HG03432 (cell line): ENCODE results near the gene TMEM132D.
"Not testable (repeated sequence)": the region's sequence is repeated elsewhere in the genome, so short reads cannot be mapped to it uniquely, and the experiment has no call there.

Experiments
- ATAC-seq: cut with Tn5 transposase; IDR thresholded peaks from one replicate; pipeline ENCODE4 v1.9.1; 2021; ENCODE audit warnings: mild to moderate bottlenecking, moderate library complexity; ENCODE audit not compliant: unreplicated experiment

Gene TMEM132D

GRCh38 chr12:129202109-129202814 is 701.6 kb downstream of the TMEM132D start:
- ATAC-seq, result no peak

GRCh38 chr12:129201029-129201428 is 702.8 kb downstream of the TMEM132D start:
- ATAC-seq, result no peak

- ATAC-seq, result no peak
Observed at GRCh38 chr12:129200576-129200975, 703.2 kb downstream of the TMEM132D start.

GRCh38 chr12:129196927-129197326 is 706.9 kb downstream of the TMEM132D start:
- ATAC-seq, result no peak

- ATAC-seq, result no peak
Observed at GRCh38 chr12:129195081-129195480, 708.7 kb downstream of the TMEM132D start.

- no peak for ATAC-seq
Observed at GRCh38 chr12:129193263-129193871, 710.5 kb downstream of the TMEM132D start.

GRCh38 chr12:129190827-129191226 is 713.0 kb downstream of the TMEM132D start:
- ATAC-seq, result no peak

GRCh38 chr12:129189879-129190278 is 713.9 kb downstream of the TMEM132D start:
- ATAC-seq, result not testable (repeated sequence)

- ATAC-seq, result no peak
Observed at GRCh38 chr12:129186952-129187351, 716.9 kb downstream of the TMEM132D start.

- no peak for ATAC-seq
Observed at GRCh38 chr12:129185855-129186254, 718.0 kb downstream of the TMEM132D start.

- no peak for ATAC-seq
Observed at GRCh38 chr12:129184127-129184928, 719.5 kb downstream of the TMEM132D start.

GRCh38 chr12:129179941-129180553 is 723.8 kb downstream of the TMEM132D start:
- no peak for ATAC-seq

GRCh38 chr12:129169928-129170327 is 733.9 kb downstream of the TMEM132D start:
- no peak for ATAC-seq

GRCh38 chr12:129163861-129164260 is 740.0 kb downstream of the TMEM132D start:
- no peak for ATAC-seq

GRCh38 chr12:129163461-129163860 is 740.4 kb downstream of the TMEM132D start:
- ATAC-seq, result no peak

- no peak for ATAC-seq
Observed at GRCh38 chr12:129162805-129163204, 741.0 kb downstream of the TMEM132D start.

GRCh38 chr12:129161511-129161910 is 742.3 kb downstream of the TMEM132D start:
- no peak for ATAC-seq

- no peak for ATAC-seq
Observed at GRCh38 chr12:129160282-129160681, 743.5 kb downstream of the TMEM132D start.

- no peak for ATAC-seq
Observed at GRCh38 chr12:129152351-129153104, 751.3 kb downstream of the TMEM132D start.

- ATAC-seq, result no peak
Observed at GRCh38 chr12:129150721-129151120, 753.1 kb downstream of the TMEM132D start.

- ATAC-seq, result no peak
Observed at GRCh38 chr12:129145381-129145780, 758.4 kb downstream of the TMEM132D start.
